Activated T-cell treated with anti-CD3 and anti-CD28 coated beads, Interleukin-2, amount 50 U/mL, for 24 hours (primary cell): Measurements from ENCODE around the gene GALR2.
"Not testable (repeated sequence)": the region's sequence is repeated elsewhere in the genome, so short reads cannot be mapped to it uniquely, and the experiment has no call there.

Experiments
- DNase-seq: peaks from one replicate; pipeline ENCODE4 v3.0.0-alpha.2; 2020
- H3K27ac Mint-ChIP-seq: 2 replicates; pipeline ENCODE4 v1.8.0; 2020; ENCODE audit warnings: mild to moderate bottlenecking, mixed read lengths
- H3K27me3 Mint-ChIP-seq: 2 replicates; pipeline ENCODE4 v1.8.0; 2020; ENCODE audit warnings: mixed read lengths
- H3K36me3 Mint-ChIP-seq: 2 replicates; pipeline ENCODE4 v1.8.0; 2020; ENCODE audit warnings: low read depth, mixed read lengths
- H3K4me1 Mint-ChIP-seq: 2 replicates; pipeline ENCODE4 v1.8.0; 2020; ENCODE audit warnings: low read depth, mixed read lengths
- H3K4me3 Mint-ChIP-seq: 2 replicates; pipeline ENCODE4 v1.8.0; 2020; ENCODE audit warnings: mild to moderate bottlenecking, moderate library complexity, mixed read lengths
- H3K9me3 Mint-ChIP-seq: 2 replicates; pipeline ENCODE4 v1.8.0; 2020; ENCODE audit warnings: mixed read lengths

GALR2 gene

DNA sequence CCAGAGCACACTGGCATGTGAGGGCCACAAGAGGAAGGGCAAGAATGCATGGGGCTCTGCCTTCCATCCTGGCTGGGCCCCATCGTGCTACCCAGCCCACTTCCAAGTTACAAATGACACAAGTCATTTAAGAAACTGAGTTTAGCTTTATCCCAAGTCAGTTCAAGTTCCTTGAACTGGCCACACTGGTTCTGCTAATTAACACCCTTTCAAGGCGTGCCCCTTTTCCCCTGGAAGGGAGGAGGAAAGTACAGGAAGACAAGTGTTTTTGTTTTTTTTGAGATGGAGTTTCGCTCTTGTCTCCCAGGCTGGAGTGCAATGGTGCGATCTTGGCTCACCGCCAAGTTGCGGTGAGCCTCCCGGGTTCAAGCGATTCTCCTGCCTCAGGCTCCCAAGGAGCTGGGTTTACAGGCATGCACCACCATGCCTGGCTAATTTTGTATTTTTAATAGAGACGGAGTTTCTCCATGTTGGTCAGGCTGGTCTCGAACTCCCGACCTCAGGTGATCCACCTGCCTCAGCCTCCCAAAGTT, 30.0 kb upstream of the GALR2 start:
- H3K27me3 Mint-ChIP-seq, H3K27ac Mint-ChIP-seq, H3K4me1 Mint-ChIP-seq, DNase-seq, H3K9me3 Mint-ChIP-seq, H3K4me3 Mint-ChIP-seq: not testable (repeated sequence)
- H3K36me3 Mint-ChIP-seq, result peaks cover 92% of the 10 kb centered on the region

DNA sequence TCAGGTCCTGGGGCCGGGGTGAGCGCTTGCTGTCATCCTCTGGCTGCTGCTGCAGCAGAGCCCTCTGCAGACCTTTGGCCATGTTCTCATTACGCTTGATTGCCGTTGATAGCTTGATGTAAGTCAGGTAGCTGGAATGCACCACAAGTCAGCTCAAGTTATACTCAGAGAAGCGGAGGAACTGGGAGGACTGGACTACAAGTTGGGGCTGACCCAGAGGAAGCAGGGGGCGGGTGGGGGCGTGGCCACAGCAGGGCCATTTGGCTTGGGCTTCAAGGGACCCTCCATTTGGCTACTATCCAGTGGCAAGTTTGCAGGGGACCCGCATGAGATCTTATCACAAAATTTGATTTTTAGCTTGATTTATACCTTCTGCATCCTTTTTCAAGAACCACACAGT, 28.5 kb upstream of the GALR2 start:
- no peaks in the 10 kb centered on the region for H3K27me3 Mint-ChIP-seq
- peaks cover 16% of the 10 kb centered on the region for H3K4me1 Mint-ChIP-seq
- DNase-seq, result no peak
- H3K27ac Mint-ChIP-seq, result no peak overlapping the region
- no peaks in the 10 kb centered on the region for H3K9me3 Mint-ChIP-seq
- H3K36me3 Mint-ChIP-seq, result peaks cover 91% of the 10 kb centered on the region
- H3K4me3 Mint-ChIP-seq, result no peak overlapping the region

DNA sequence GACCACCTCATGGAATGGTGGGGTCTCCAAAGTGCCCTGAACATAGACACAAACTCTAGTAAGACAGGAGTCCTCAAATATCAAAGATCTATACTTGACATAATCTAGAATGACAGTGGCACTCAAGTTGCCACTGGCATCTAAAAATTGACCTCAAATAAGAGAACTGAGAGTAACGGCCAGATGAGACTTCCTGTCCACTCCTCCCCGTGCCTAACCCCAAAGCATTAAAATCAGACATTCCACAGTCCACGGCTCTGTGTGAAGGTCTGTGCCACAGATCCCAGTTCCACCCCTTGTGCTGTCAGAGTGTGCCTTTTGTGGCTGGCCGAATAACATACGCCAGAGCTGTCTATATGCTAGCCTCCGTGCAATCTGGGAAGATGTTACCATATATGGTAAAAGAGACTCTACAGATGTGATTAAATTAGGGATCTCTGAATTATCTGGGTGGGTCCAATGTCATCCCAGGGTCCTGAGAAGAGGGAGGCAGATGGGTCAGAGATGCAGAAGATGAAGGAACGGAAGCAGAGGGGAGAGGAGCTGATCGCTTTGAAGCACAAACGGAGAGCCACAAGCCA, 26.5 kb upstream of the GALR2 start:
- Mint-ChIP-seq H3K27ac (no peak overlapping the region), H3K36me3 (peaks cover 89% of the 10 kb centered on the region)

DNA sequence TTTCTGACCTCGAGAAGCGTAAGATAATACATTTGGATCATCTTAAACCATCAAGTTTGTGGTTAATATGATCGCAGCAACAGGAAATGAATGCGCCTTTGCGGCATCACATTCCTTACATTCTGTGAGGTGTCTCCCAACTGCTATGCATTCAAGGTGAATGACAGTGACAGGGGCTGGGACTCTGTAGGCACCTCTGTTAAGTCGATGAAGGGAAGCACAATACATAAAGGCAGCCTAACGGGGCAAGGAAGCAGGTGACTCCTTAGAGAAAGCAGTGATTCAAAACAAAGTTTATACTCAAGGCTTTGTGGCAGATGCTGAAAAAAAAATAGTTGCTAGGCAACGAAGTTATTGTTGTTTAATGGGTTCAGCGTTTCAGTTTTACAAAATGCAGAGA, 25.9 kb upstream of the GALR2 start:
- no peak overlapping the region for H3K4me3 Mint-ChIP-seq
- no peaks in the 10 kb centered on the region for H3K9me3 Mint-ChIP-seq
- peak overlapping the region; percentile 22 for H3K27ac Mint-ChIP-seq
- peaks cover 26% of the 10 kb centered on the region for H3K4me1 Mint-ChIP-seq
- no peaks in the 10 kb centered on the region for H3K27me3 Mint-ChIP-seq
- peaks cover 89% of the 10 kb centered on the region for H3K36me3 Mint-ChIP-seq
- no peak for DNase-seq

More for the DNA sequence above, 26.5 kb upstream of the GALR2 start:
- H3K27me3 Mint-ChIP-seq, result no peaks in the 10 kb centered on the region
- peaks cover 20% of the 10 kb centered on the region for H3K4me1 Mint-ChIP-seq
- H3K9me3 Mint-ChIP-seq, result no peaks in the 10 kb centered on the region
- H3K4me3 Mint-ChIP-seq, result no peak overlapping the region
- DNase-seq, result no peak

DNA sequence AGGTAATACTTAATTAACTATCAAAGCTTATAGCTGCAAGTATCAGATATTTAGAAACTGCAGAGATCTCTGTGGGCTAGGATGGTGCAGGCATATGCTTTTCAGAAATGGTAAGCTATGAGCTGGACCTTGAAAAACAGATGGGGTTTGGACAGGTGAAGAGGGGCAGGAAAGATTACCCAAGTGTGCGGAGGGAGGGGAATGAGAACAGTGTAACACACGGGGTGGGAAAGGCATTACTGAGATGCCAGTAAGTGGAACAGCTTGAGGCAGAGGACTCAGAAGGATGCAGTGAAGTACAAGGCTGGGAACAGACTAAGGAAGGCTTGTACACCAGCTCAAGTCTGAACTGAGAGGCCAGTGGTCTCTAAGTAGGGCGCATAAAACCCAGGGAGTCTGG, 25.3 kb upstream of the GALR2 start:
- no peaks in the 10 kb centered on the region for H3K9me3 Mint-ChIP-seq
- H3K36me3 Mint-ChIP-seq, result peaks cover 89% of the 10 kb centered on the region
- H3K4me1 Mint-ChIP-seq, result peaks cover 31% of the 10 kb centered on the region
- H3K4me3 Mint-ChIP-seq, result no peak overlapping the region
- DNase-seq, result no peak
- H3K27ac Mint-ChIP-seq, result peak overlapping the region; percentile 34
- H3K27me3 Mint-ChIP-seq, result no peaks in the 10 kb centered on the region

GRCh38 chr17:76049836-76050537, 24.6 kb upstream of the GALR2 start:
- Mint-ChIP-seq H3K4me3 (no peak overlapping the region), H3K36me3 (peaks cover 89% of the 10 kb centered on the region), H3K27ac (peak overlapping the region; percentile 3), H3K9me3 (no peaks in the 10 kb centered on the region), H3K27me3 (no peaks in the 10 kb centered on the region), H3K4me1 (peaks cover 31% of the 10 kb centered on the region)
- no peak for DNase-seq

- H3K9me3 Mint-ChIP-seq, result no peaks in the 10 kb centered on the region
- peaks cover 32% of the 10 kb centered on the region for H3K4me1 Mint-ChIP-seq
- peak overlapping the region; percentile 4 for H3K27ac Mint-ChIP-seq
- no peaks in the 10 kb centered on the region for H3K27me3 Mint-ChIP-seq
- no peak overlapping the region for H3K4me3 Mint-ChIP-seq
- DNase-seq, result no peak
- H3K36me3 Mint-ChIP-seq, result peaks cover 88% of the 10 kb centered on the region
These were observed 23.8 kb upstream of the GALR2 start for GRCh38 chr17:76050538-76051467.

- DNase-seq, result no peak
- no peaks in the 10 kb centered on the region for H3K27me3 Mint-ChIP-seq
These were observed 23.0 kb upstream of the GALR2 start for GRCh38 chr17:76051561-76051960.

DNA sequence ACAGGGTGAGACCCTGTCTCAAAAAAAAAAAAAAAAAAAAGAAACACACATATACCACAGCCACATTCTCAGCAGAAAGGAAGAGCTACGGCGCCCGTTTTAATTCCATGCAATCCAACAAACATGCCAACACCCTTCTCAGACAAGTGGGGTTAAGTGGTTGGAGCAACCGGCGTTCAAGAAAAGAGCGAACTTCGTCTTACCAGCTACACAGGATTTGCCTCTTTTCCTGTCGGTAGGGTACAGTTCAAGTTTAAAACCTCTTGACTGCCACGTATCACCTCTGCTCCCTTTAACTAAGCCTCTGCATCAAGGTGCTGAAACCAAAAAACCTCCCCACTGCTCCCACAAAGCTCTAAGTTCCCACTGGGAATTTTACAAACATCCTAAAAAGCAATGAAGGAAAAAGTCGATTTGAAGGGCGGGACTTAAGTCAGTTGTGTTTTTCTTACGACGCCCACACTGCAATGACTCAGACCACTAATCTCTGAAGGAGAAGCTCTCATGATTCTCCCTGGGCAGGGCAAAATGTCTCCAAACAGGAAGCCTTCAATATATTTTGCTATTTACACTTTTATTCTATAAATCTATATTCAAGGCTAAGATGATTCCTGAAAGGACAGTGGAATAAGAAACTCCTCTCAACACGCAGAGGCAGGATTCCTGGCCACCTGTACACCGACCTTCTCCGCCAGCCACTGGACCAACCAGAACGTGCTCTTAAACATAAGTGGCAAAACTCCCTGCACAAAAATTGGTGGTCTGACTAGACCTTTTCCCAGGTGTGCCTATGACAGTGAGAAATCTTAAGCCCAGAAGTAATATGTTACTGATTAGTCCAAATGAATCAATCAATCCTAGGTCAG, 21.1 kb upstream of the GALR2 start:
- H3K4me1 Mint-ChIP-seq, result peaks cover 34% of the 10 kb centered on the region
- DNase-seq, result no peak
- no peaks in the 10 kb centered on the region for H3K27me3 Mint-ChIP-seq
- peaks cover 92% of the 10 kb centered on the region for H3K36me3 Mint-ChIP-seq
- H3K9me3 Mint-ChIP-seq, result no peaks in the 10 kb centered on the region
- peak overlapping the region; percentile 74 for H3K27ac Mint-ChIP-seq
- no peak overlapping the region for H3K4me3 Mint-ChIP-seq

More at GRCh38 chr17:76051561-76051960, 23.0 kb upstream of the GALR2 start:
- Mint-ChIP-seq H3K4me3 (no peak overlapping the region), H3K9me3 (no peaks in the 10 kb centered on the region), H3K27ac (no peak overlapping the region), H3K36me3 (peaks cover 88% of the 10 kb centered on the region), H3K4me1 (peaks cover 34% of the 10 kb centered on the region)

GRCh38 chr17:76054112-76054476, 20.5 kb upstream of the GALR2 start:
- Mint-ChIP-seq H3K4me1 (peaks cover 34% of the 10 kb centered on the region), H3K27me3 (no peaks in the 10 kb centered on the region), H3K9me3 (no peaks in the 10 kb centered on the region), H3K4me3 (no peak overlapping the region), H3K36me3 (peaks cover 92% of the 10 kb centered on the region), H3K27ac (peak overlapping the region; percentile 74)
- no peak for DNase-seq

GRCh38 chr17:76056882-76057281, 17.7 kb upstream of the GALR2 start:
- H3K4me1 Mint-ChIP-seq, result peaks cover 15% of the 10 kb centered on the region
- no peaks in the 10 kb centered on the region for H3K9me3 Mint-ChIP-seq
- H3K27ac Mint-ChIP-seq, result peak overlapping the region; percentile 26

DNA sequence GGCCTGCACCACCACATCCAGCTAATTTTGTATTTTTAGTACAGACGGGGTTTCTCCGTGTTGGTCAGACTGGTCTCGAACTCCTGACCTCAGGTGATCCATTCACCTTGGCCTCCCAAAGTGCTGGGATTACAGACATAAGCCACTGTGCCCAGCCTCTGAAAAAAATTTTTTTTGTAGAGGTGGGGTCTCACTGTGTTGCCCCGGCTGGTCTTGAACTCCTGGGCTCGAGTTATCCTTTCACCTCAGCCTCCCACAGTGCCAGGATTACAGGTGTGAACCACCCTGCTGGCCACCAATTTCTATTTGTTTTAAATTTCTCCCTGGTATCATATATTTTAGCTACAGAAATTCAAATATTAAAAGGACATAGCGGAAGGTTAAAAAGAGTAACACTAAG, 16.3 kb upstream of the GALR2 start:
- peaks cover 17% of the 10 kb centered on the region for H3K4me1 Mint-ChIP-seq
- H3K4me3 Mint-ChIP-seq, H3K27me3 Mint-ChIP-seq, DNase-seq, H3K9me3 Mint-ChIP-seq: not testable (repeated sequence)
- peak overlapping the region; percentile 3 for H3K27ac Mint-ChIP-seq
- peaks cover 90% of the 10 kb centered on the region for H3K36me3 Mint-ChIP-seq

More at GRCh38 chr17:76056882-76057281, 17.7 kb upstream of the GALR2 start:
- H3K4me3 Mint-ChIP-seq, result no peak overlapping the region
- H3K36me3 Mint-ChIP-seq, result peaks cover 91% of the 10 kb centered on the region
- no peaks in the 10 kb centered on the region for H3K27me3 Mint-ChIP-seq
- DNase-seq, result no peak

DNA sequence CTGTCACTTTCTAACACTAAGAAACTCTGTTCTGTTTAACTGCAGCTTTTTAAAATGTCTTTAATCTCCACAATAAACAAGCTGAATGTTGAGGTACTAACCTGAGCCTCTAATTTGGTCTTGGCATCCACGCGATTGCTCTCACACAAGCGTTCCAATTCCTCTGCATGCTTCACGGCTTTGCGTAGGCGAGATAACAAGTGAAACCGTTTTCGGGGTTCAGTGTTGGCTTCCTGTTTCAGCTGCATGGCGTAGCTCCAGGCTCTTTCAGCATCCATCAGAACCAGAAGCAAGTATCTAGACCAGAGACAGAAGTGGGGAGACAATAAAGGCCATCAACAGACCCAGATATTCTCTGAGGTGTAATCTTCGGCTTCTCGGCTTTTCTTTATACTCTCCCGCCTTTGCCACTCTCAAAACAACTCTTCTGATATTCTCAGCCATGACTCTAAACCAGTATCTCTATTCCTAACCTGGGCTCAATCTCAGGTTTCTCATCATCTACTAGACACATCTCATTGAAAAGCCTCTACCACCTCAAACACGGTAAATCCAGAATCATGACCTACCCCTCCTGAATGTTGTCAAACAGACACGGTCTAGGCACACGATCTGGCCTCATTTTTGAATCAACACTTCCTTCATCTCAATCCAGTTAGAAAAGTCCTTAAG, 10.6 kb upstream of the GALR2 start:
- Mint-ChIP-seq H3K27ac (peak overlapping the region; percentile 85), H3K27me3 (no peaks in the 10 kb centered on the region), H3K36me3 (peaks cover 89% of the 10 kb centered on the region), H3K4me3 (peak overlapping the region; percentile 54), H3K4me1 (peaks cover 36% of the 10 kb centered on the region), H3K9me3 (no peaks in the 10 kb centered on the region)
- DNase-seq, result peak; percentile 55
